DOHH2 (cell line): ENCODE results near the gene IL10RA.

Experiments
- H3F3A ChIP-seq: fragments of 200-600 bp; sonication (generic), shearing (Covaris generic); 2 replicates; pipeline ENCODE4 v1.6.0; 2016; ENCODE audit warnings: antibody characterized with exemption, mild to moderate bottlenecking; ENCODE audit not compliant: control insufficient read depth, insufficient read depth
- H3K27ac ChIP-seq: fragments of 200-600 bp; sonication (generic); 2 replicates; pipeline ENCODE4 v1.5.1; 2014; ENCODE audit warnings: low read depth, mild to moderate bottlenecking, low read length, moderate library complexity
- H3K27me3 ChIP-seq: fragments of 200-600 bp; sonication (generic); 2 replicates; pipeline ENCODE4 v1.6.1; 2014; ENCODE audit warnings: mild to moderate bottlenecking, low read length, mixed read lengths; ENCODE audit not compliant: control insufficient read depth
- H3K36me3 ChIP-seq: fragments of 200-600 bp; sonication (generic); 2 replicates; pipeline ENCODE4 v1.6.1; 2014; ENCODE audit warnings: mild to moderate bottlenecking, low read length, moderate library complexity, mixed read lengths; ENCODE audit not compliant: control insufficient read depth
- H3K4me1 ChIP-seq: fragments of 200-600 bp; sonication (generic); 2 replicates; pipeline ENCODE4 v1.6.1; 2014; ENCODE audit warnings: mild to moderate bottlenecking, low read length, mixed read lengths; ENCODE audit not compliant: control insufficient read depth
- H3K4me2 ChIP-seq: fragments of 200-600 bp; sonication (generic); 2 replicates; pipeline ENCODE4 v1.6.0; 2014; ENCODE audit warnings: mild to moderate bottlenecking, low read length, moderate library complexity
- H3K4me3 ChIP-seq: fragments of 200-600 bp; sonication (generic); 2 replicates; pipeline ENCODE4 v1.5.1; 2014; ENCODE audit warnings: mild to moderate bottlenecking, low read length, mixed read lengths
- H3K79me2 ChIP-seq: fragments of 200-600 bp; sonication (generic); 2 replicates; pipeline ENCODE4 v1.6.1; 2014; ENCODE audit warnings: mild to moderate bottlenecking, low read length, mixed read lengths; ENCODE audit not compliant: control insufficient read depth
- H3K9me2 ChIP-seq: fragments of 200-600 bp; sonication (generic); replicated peaks from 2 replicates; pipeline ENCODE4 v1.6.1; 2014; ENCODE audit warnings: mild to moderate bottlenecking, low read length, mixed read lengths; ENCODE audit not compliant: control insufficient read depth
- H3K9me3 ChIP-seq: fragments of 200-600 bp; sonication (generic); 2 replicates; pipeline ENCODE4 v1.6.1; 2014; ENCODE audit warnings: antibody characterized with exemption, low read length, mixed read lengths; ENCODE audit not compliant: control insufficient read depth, insufficient read depth
- H4K20me1 ChIP-seq: fragments of 200-600 bp; sonication (generic); 2 replicates; pipeline ENCODE4 v1.6.0; 2014; ENCODE audit warnings: low read depth, mild to moderate bottlenecking, antibody characterized with exemption, low read length, moderate library complexity; ENCODE audit not compliant: control insufficient read depth, insufficient read depth
- CTCF ChIP-seq: fragments of 200-600 bp; sonication (generic); IDR thresholded peaks from one replicate; pipeline ENCODE4 v1.5.1; 2014; ENCODE audit warnings: antibody characterized with exemption, mild to moderate bottlenecking, low read depth, low read length; ENCODE audit not compliant: poor library complexity, severe bottlenecking
- EZH2phosphoT487 ChIP-seq: fragments of 200-600 bp; sonication (generic); IDR thresholded peaks from 2 replicates; pipeline ENCODE4 v1.6.1; 2017; ENCODE audit warnings: borderline replicate concordance, mild to moderate bottlenecking, antibody characterized with exemption, low read length, moderate library complexity, mixed read lengths

Gene IL10RA

GRCh38 chr11:117966908-117967307 lies 19.3 kb upstream of the IL10RA start:
- Histone ChIP-seq H3K27ac (no peak overlapping the region), H3K9me2 (no peaks in the 10 kb centered on the region), H3K4me2 (no peak overlapping the region), H3K4me3 (no peak overlapping the region), H3K79me2 (no peaks in the 10 kb centered on the region), H4K20me1 (no peaks in the 10 kb centered on the region), H3K36me3 (no peaks in the 10 kb centered on the region), H3F3A (no peaks in the 10 kb centered on the region; the same call in 1 of the 2 replicates), H3K27me3 (no peaks in the 10 kb centered on the region), H3K4me1 (peaks cover 12% of the 10 kb centered on the region), H3K9me3 (no peaks in the 10 kb centered on the region)
- TF ChIP-seq EZH2phosphoT487 (no peak), CTCF (no peak)

GRCh38 chr11:117969160-117969991 lies 16.8 kb upstream of the IL10RA start:
- no peaks in the 10 kb centered on the region for H4K20me1 ChIP-seq
- H3K79me2 ChIP-seq: no peaks in the 10 kb centered on the region
- TF ChIP-seq EZH2phosphoT487: no peak
- TF ChIP-seq CTCF: no peak
- no peaks in the 10 kb centered on the region for H3K9me2 ChIP-seq
- no peak overlapping the region for H3K4me3 ChIP-seq
- H3K9me3 ChIP-seq: no peaks in the 10 kb centered on the region
- no peaks in the 10 kb centered on the region for H3F3A ChIP-seq
- peaks cover 22% of the 10 kb centered on the region for H3K4me1 ChIP-seq
- H3K27me3 ChIP-seq: no peaks in the 10 kb centered on the region
- H3K36me3 ChIP-seq: no peaks in the 10 kb centered on the region
- no peak overlapping the region for H3K27ac ChIP-seq
- H3K4me2 ChIP-seq: no peak overlapping the region

GRCh38 chr11:117970400-117971024 lies 15.7 kb upstream of the IL10RA start:
- TF ChIP-seq EZH2phosphoT487 (no peak), CTCF (no peak)
- Histone ChIP-seq H3K9me2 (no peaks in the 10 kb centered on the region), H3F3A (no peaks in the 10 kb centered on the region), H3K27me3 (no peaks in the 10 kb centered on the region), H3K4me3 (peak overlapping the region; percentile 33), H3K4me1 (peaks cover 22% of the 10 kb centered on the region), H3K27ac (no peak overlapping the region), H3K79me2 (no peaks in the 10 kb centered on the region), H3K36me3 (no peaks in the 10 kb centered on the region), H3K9me3 (no peaks in the 10 kb centered on the region), H4K20me1 (no peaks in the 10 kb centered on the region), H3K4me2 (peak overlapping the region; percentile 46)
